Measurements from ENCODE around the gene ACER3. TPM values are rescaled to one million over a fixed set of nuclear protein-coding genes. Genes with fewer than 3 reads are reported as not detected.

Gene ACER3
- total RNA-seq, 4 donors from 2014 or later: 1.1 to 3.4 (median 2.6) TPM

DNA sequence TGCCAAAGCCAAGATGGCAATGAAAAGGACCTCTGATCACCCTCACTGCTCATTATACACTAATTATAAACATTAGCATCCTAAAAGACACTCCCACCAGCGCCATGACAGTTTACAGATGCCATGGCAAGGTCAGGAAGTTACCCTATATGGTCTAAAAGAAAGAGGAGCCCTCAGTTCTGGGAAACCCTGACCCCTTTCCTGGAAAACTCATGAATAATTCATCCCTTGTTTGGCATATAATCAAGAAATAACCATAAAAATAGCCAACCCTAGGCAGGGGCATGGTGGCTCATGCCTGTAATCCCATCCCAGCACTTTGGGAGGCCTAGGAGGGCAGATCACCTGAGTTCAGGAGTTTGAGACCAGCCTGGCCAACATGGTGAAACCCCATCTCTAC, 193.4 kb downstream of the ACER3 start:
- no peaks in the 10 kb centered on the region for H3K36me3 ChIP-seq
- TF ChIP-seq POLR2A (IDR thresholded peaks at IDR 0.05): no peak
- TF ChIP-seq, protein P1, sequence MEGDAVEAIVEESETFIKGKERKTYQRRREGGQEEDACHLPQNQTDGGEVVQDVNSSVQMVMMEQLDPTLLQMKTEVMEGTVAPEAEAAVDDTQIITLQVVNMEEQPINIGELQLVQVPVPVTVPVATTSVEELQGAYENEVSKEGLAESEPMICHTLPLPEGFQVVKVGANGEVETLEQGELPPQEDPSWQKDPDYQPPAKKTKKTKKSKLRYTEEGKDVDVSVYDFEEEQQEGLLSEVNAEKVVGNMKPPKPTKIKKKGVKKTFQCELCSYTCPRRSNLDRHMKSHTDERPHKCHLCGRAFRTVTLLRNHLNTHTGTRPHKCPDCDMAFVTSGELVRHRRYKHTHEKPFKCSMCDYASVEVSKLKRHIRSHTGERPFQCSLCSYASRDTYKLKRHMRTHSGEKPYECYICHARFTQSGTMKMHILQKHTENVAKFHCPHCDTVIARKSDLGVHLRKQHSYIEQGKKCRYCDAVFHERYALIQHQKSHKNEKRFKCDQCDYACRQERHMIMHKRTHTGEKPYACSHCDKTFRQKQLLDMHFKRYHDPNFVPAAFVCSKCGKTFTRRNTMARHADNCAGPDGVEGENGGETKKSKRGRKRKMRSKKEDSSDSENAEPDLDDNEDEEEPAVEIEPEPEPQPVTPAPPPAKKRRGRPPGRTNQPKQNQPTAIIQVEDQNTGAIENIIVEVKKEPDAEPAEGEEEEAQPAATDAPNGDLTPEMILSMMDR (IDR thresholded peaks at IDR 0.05 in 4 of 5, conservative IDR thresholded peaks at IDR 0.05 in 1 of 5): no peak
- H3K4me3 ChIP-seq: no peak overlapping the region
- DNase-seq (no peak), ATAC-seq (no peak)
- H3K4me1 ChIP-seq: no peaks in the 10 kb centered on the region
- H3K9me3 ChIP-seq: peaks cover 0 to 3% (median 0%) of the 10 kb centered on the region in 3 donors
- H3K27me3 ChIP-seq: no peaks in the 10 kb centered on the region
- in situ Hi-C loops (cut with MboI; ENCODE audit: low sequenced_read_pairs in 4 of 4) (loop anchor here in 1 of 4 donors (5.0 kb wide), 1 partner anchor 38 kb away; no protein-coding TSS in a partner anchor), intact Hi-C loops (cut with DNase I; ENCODE audit: low total_unique reads) (no loop called here)
- H3K27ac ChIP-seq: no peak overlapping the region

DNA sequence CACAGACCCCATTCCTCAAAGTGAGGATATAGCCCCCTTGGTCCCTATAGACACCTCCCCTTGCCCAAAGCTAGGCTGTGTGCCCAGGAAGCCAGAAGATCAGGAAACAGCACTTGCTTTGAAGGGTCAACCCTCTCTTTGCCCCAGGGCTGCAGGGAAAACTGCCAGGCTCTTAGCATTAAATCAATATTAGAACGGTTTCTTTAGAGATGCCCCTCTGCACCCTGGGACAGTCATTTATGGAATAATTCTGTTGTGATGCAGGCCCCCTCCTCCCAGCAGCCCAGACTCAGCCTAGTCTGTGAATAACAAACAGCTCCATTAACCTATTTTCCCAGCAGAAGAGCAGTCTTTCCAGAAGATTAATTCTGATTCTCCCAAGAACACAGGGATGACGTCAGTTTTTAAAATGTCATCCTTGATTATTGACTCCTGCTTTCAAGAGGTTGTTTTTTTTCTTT, 194.4 kb downstream of the ACER3 start:
- ATAC-seq: no peak
- Histone ChIP-seq H3K36me3 (no peaks in the 10 kb centered on the region), H3K4me1 (no peaks in the 10 kb centered on the region), H3K4me3 (no peak overlapping the region), H3K27me3 (no peaks in the 10 kb centered on the region), H3K9me3 (peaks cover 0 to 3% (median 0%) of the 10 kb centered on the region in 3 donors), H3K27ac (no peak overlapping the region)
- no peak for TF ChIP-seq POLR2A (IDR thresholded peaks at IDR 0.05)
- TF ChIP-seq, protein P1 (IDR thresholded peaks at IDR 0.05 in 4 of 5, conservative IDR thresholded peaks at IDR 0.05 in 1 of 5): no peak
- DNase-seq: no peak
- in situ Hi-C loops (cut with MboI; ENCODE audit: low sequenced_read_pairs in 4 of 4) (no loop called here), intact Hi-C loops (cut with DNase I; ENCODE audit: low total_unique reads) (no loop called here)

DNA sequence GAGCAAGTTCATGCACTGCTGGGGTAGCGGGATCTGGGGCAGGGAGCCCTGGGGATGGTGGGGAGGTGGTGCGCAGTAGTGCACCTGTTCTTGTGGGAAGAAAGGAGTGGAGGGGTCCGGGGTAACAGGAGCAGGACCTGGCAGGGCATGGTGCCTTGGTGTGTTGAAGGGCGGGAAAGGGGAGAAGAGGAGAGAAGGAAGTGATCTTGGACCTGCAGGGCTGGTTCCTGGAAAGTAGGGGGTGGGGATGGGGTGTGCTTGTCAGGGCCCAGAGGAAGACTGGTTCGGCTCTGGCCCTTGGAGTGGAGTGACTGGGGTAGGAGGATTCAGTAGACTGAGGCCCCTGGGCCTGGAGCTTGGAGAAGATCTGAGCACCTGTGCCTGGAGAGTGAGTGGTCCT, 195.2 kb downstream of the ACER3 start:
- H3K27me3 ChIP-seq: no peaks in the 10 kb centered on the region
- intact Hi-C loops (cut with DNase I; ENCODE audit: low total_unique reads): no loop called here
- TF ChIP-seq POLR2A (IDR thresholded peaks at IDR 0.05): no peak
- TF ChIP-seq, protein P1 (IDR thresholded peaks at IDR 0.05 in 4 of 5, conservative IDR thresholded peaks at IDR 0.05 in 1 of 5): no peak
- peaks cover 0 to 3% (median 0%) of the 10 kb centered on the region in 3 donors for H3K9me3 ChIP-seq
- H3K4me3 ChIP-seq: no peak overlapping the region
- H3K36me3 ChIP-seq: no peaks in the 10 kb centered on the region
- ATAC-seq (no peak), DNase-seq (no peak)
- no peak overlapping the region for H3K27ac ChIP-seq
- in situ Hi-C loops (cut with MboI; ENCODE audit: low sequenced_read_pairs in 4 of 4): no loop called here
- H3K4me1 ChIP-seq: no peaks in the 10 kb centered on the region

DNA sequence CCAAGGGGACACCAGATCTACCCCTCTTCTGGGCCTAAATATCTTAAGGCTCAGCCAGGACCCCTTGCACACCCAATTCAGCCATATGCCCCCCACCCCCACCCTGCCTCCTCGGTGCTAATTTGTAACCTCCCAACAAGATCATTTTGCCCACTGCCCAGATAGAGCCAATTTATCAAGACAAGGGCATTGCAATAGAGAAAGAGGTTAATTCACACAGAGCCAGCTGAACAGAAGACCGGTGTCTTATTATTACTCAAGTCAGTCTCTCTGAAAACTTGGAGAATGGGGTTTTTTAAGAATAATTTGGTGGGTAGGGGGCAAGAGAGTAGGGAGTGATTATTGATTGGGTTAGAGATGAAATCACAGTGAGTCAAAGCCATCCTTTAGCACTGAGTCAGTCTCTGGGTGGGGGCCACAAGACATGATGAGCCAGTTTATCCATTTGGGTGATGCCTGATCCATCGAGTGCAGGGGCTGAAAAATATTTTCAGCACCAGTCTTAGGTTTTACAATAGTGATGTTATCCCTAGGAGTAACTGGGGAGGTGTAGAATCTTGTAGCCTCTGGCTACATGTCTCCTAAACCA, 196.2 kb downstream of the ACER3 start:
- in situ Hi-C loops (cut with MboI; ENCODE audit: low sequenced_read_pairs in 4 of 4) (no loop called here), intact Hi-C loops (cut with DNase I; ENCODE audit: low total_unique reads) (no loop called here)

More for the DNA sequence above, 196.2 kb downstream of the ACER3 start:
- Histone ChIP-seq H3K27ac (no peak overlapping the region), H3K4me1 (no peaks in the 10 kb centered on the region), H3K36me3 (no peaks in the 10 kb centered on the region), H3K27me3 (no peaks in the 10 kb centered on the region), H3K9me3 (peaks cover 0 to 3% (median 0%) of the 10 kb centered on the region in 3 donors), H3K4me3 (no peak overlapping the region)
- TF ChIP-seq, protein P1 (IDR thresholded peaks at IDR 0.05 in 4 of 5, conservative IDR thresholded peaks at IDR 0.05 in 1 of 5): no peak
- no peak for TF ChIP-seq POLR2A (IDR thresholded peaks at IDR 0.05)
- DNase-seq (no peak), ATAC-seq (no peak)
